Right atrium auricular region (tissue), 2 donors: ENCODE results near the gene KCNJ16. TPM values are rescaled to one million over a fixed set of nuclear protein-coding genes. Genes with fewer than 3 reads are reported as not detected.
A peak's percentile ranks its signal among the peaks of the same experiment; 100 is the strongest.

Experiments
- DNase-seq: peaks from one replicate; pipeline ENCODE4 v3.0.0-alpha.2; 2019; ENCODE audit warnings: low spot score
- H3K27ac ChIP-seq, 2 donors: fragments of 200-600 bp; sonication (generic); 1 replicate in 1 of 2; 2 replicates in 1 of 2; pipeline ENCODE4 v1.5.1; 2016 to 2019
- H3K27me3 ChIP-seq, 2 donors: fragments of 200-600 bp; sonication (generic); one replicate each; pipeline versions ENCODE4 v1.5.1 to v1.6.0; 2017 to 2019
- H3K36me3 ChIP-seq: fragments of 200-600 bp; sonication (generic); one replicate; pipeline ENCODE4 v1.5.1; 2016
- H3K4me1 ChIP-seq, 2 donors: fragments of 200-600 bp; sonication (generic); one replicate each; pipeline versions ENCODE4 v1.5.1 to v1.6.0; 2017 to 2019
- H3K4me3 ChIP-seq, 2 donors: fragments of 200-600 bp; sonication (generic); 1 replicate in 1 of 2; 2 replicates in 1 of 2; pipeline ENCODE4 v1.5.1; 2017 to 2019; ENCODE audit warnings: mild to moderate bottlenecking in 1 of 2, moderate library complexity in 1 of 2
- H3K9me3 ChIP-seq, 2 donors: fragments of 200-600 bp; sonication (generic); one replicate each; pipeline ENCODE4 v1.5.1; 2019
- total RNA-seq, 2 donors: library from RNA; depleted of rRNA; stranded (reverse); fragments of >200 nt; gene quantifications; one replicate each; pipeline ENCODE4 v1.1.0, GENCODE V29; 2016
- TF ChIP-seq, protein P1 (sequence below), 2 donors: fragments of 200-600 bp; sonication (generic); IDR thresholded peaks; one replicate each; pipeline ENCODE4 v1.5.1; 2019; ENCODE audit warnings: antibody characterized with exemption in 2 of 2

Gene KCNJ16
- total RNA-seq, 2 donors from 2014 or later: 0.59 TPM; not detected in 1

DNA sequence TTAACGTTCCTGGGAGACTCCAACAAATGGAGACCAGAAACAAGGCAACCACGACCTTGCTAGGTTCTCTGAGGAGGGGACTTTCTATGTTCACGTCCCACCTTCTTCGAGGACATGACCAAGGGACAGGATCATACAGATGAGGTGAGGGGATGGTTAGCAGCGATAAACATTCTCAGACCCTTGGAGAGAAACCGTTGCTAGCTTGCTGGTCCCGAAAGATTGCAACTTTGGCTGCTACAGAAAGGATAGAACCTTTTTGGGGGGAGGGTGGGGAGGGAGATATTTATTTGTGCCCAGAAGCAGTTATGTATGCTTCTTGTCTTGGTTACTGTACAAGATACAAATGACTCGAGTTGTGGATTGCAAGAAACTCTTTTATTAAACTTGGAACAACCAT lies 59.0 kb downstream of the KCNJ16 start:
- TF ChIP-seq, protein P1, sequence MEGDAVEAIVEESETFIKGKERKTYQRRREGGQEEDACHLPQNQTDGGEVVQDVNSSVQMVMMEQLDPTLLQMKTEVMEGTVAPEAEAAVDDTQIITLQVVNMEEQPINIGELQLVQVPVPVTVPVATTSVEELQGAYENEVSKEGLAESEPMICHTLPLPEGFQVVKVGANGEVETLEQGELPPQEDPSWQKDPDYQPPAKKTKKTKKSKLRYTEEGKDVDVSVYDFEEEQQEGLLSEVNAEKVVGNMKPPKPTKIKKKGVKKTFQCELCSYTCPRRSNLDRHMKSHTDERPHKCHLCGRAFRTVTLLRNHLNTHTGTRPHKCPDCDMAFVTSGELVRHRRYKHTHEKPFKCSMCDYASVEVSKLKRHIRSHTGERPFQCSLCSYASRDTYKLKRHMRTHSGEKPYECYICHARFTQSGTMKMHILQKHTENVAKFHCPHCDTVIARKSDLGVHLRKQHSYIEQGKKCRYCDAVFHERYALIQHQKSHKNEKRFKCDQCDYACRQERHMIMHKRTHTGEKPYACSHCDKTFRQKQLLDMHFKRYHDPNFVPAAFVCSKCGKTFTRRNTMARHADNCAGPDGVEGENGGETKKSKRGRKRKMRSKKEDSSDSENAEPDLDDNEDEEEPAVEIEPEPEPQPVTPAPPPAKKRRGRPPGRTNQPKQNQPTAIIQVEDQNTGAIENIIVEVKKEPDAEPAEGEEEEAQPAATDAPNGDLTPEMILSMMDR (IDR thresholded peaks at IDR 0.05): no peak
- Histone ChIP-seq H3K9me3 (no peaks in the 10 kb centered on the region), H3K27me3 (no peaks in the 10 kb centered on the region), H3K36me3 (no peaks in the 10 kb centered on the region), H3K27ac (no peak overlapping the region), H3K4me3 (no peak overlapping the region), H3K4me1 (peaks cover 0 to 9% of the 10 kb centered on the region in 2 donors)
- DNase-seq: no peak

DNA sequence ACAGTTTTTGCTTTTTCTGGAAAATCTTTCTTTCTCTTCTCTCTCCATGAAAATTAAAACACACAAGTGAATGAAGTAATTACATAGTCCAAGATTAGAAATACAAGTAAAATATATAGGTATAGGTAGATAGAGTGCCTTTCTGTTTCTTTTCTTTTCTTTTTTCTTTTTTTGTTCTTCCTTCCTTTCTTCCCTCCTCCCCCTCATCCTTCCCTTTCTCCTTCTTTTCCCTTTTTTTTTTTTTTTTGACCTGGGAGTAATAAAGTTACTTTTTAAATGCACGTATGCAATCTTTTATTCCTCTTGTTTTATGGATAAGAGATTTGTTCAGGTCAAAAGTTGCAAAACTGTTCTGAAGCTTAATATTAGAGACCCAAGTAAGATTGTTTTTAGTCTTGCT lies 59.8 kb downstream of the KCNJ16 start:
- H3K9me3 ChIP-seq: no peaks in the 10 kb centered on the region
- H3K27ac ChIP-seq: no peak overlapping the region
- no peak for DNase-seq
- H3K27me3 ChIP-seq: no peaks in the 10 kb centered on the region
- TF ChIP-seq, protein P1 (IDR thresholded peaks at IDR 0.05): no peak
- peaks cover 0 to 9% of the 10 kb centered on the region in 2 donors for H3K4me1 ChIP-seq
- H3K4me3 ChIP-seq: no peak overlapping the region
- H3K36me3 ChIP-seq: no peaks in the 10 kb centered on the region

DNA sequence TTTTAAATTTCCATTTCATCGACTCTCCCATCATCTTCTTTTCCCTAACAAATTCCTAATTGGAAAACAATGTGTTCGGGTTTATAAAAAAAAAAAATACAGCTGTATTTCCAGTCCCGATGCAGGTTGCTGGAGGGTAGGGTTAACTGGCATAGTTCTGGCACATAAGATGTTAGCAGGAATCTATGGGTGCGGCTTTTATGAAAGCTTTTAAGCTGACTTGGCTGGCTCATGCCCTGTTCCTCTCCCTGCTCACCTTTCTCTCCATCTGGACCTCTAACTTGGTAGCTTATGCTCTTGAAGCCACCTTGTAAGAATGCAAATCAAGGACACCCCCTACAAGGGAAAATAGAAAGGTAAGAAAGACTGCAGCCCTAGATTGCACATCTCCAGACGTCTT lies 61.1 kb downstream of the KCNJ16 start:
- Histone ChIP-seq H3K9me3 (no peaks in the 10 kb centered on the region), H3K27ac (no peak overlapping the region), H3K36me3 (no peaks in the 10 kb centered on the region), H3K4me1 (peaks cover 0 to 9% of the 10 kb centered on the region in 2 donors), H3K27me3 (no peaks in the 10 kb centered on the region), H3K4me3 (no peak overlapping the region)
- TF ChIP-seq, protein P1 (IDR thresholded peaks at IDR 0.05): no peak
- DNase-seq: no peak

DNA sequence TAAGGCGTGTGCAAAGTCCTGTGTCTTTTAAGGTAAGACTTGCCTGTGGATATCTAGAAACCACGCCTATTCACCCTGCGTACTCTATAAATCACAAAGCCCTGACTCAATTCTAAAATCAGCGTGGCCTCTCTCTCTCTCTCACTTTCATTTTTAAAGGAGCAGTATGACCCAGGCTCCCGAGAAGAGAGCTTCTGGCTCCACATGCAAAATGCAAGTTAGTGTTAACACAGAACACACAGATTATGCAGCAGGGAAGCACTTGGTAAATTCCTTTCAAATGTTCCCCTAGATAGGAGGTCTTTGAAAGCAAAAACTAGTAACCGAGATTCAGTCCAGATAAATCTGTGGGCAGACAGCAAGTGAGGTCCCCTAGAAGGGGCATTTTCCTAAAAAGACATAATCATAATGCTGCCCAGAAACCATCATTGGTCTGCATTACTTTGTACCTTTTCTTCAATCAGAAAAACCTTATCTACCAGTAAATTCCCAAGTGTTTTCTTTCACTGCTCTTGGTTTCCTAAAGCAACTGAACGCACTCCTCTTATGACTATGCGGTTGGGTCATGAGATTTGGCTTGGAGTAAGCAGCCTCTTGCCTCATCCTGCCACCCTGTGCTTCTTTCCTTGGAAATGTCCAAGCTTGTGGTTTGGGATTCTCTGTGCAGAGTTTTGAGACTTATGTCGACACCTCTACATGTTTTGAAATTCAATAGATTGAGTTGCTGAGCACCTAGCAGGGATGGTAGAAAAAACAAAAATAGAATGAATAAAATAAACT lies 62.6 kb downstream of the KCNJ16 start:
- H3K4me3 ChIP-seq: peak overlapping the region; percentile 23 to 39
- no peaks in the 10 kb centered on the region for H3K27me3 ChIP-seq
- TF ChIP-seq, protein P1 (IDR thresholded peaks at IDR 0.05): no peak
- peak; percentile 82 for DNase-seq
- no peaks in the 10 kb centered on the region for H3K9me3 ChIP-seq
- peaks cover 0 to 9% of the 10 kb centered on the region in 2 donors for H3K4me1 ChIP-seq
- H3K27ac ChIP-seq: peak overlapping the region; percentile 64 to 85
- H3K36me3 ChIP-seq: no peaks in the 10 kb centered on the region

DNA sequence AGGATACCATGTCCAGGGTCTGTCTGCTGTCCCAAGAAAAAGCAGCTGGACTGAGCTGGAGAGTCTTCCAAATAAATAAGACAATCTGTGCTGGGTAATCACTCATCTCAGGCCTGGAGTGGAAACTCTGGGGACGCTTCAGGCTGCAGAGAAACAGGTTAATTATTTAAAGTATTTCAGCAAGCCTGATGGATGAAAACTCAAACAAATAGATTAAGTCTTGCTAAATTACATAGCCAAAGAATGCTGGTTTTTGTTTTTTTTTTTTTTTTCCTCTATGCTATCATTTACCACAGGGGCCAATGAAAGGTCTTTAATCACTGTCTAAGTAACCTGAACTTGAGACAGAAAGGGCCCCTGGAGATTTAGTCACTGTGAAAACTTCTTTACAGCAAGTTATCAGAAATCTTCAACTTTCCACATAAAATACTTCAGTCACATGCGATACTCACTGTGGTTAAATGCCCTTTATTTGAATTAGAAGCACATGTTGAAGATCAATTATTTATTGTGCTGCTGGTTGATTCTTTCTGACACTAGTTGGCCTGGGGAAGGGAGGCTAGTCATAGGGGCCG lies 63.4 kb downstream of the KCNJ16 start:
- peaks cover 0 to 9% of the 10 kb centered on the region in 2 donors for H3K4me1 ChIP-seq
- TF ChIP-seq, protein P1 (IDR thresholded peaks at IDR 0.05): no peak
- DNase-seq: no peak
- H3K27me3 ChIP-seq: no peaks in the 10 kb centered on the region
- H3K27ac ChIP-seq: peak overlapping the region; percentile 64 to 85
- no peaks in the 10 kb centered on the region for H3K36me3 ChIP-seq
- H3K9me3 ChIP-seq: no peaks in the 10 kb centered on the region
- no peak overlapping the region for H3K4me3 ChIP-seq
